Thyroid gland (tissue), 4 donors: ENCODE results near the gene SPRR5.

Experiments
- CTCF ChIP-seq, 6 experiments: fragments of 200-600 bp in 3 of 6; fragments of 450-650 bp in 3 of 6; sonication (generic) in 3 of 6; IDR thresholded peaks; one replicate each; pipeline ENCODE4 v1.5.1; 2016 to 2019; ENCODE audit warnings: antibody characterized with exemption in 6 of 6, mild to moderate bottlenecking in 2 of 6, inconsistent platforms in 1 of 6, moderate library complexity in 1 of 6
- POLR2A ChIP-seq, 2 donors: fragments of 450-650 bp; IDR thresholded peaks; one replicate each; pipeline ENCODE4 v1.6.1; 2017; ENCODE audit warnings: antibody characterized with exemption in 2 of 2, mild to moderate bottlenecking in 2 of 2, moderate library complexity in 1 of 2

GRCh38 chr1:152953761-152954160, 6.8 kb downstream of the SPRR5 start:
- no peak for TF ChIP-seq CTCF (IDR thresholded peaks at IDR 0.05)
- TF ChIP-seq POLR2A (IDR thresholded peaks at IDR 0.05): no peak
